IPS-15b (cell line): Measurements from ENCODE around the gene WIPI1.

Experiments
- H3K27me3 ChIP-seq: one replicate; pipeline ENCODE4 v1.6.1; 2013; ENCODE audit warnings: low read length; ENCODE audit not compliant: control insufficient read depth, insufficient read depth
- H3K36me3 ChIP-seq: one replicate; pipeline ENCODE4 v1.6.1; 2013; ENCODE audit warnings: low read length; ENCODE audit not compliant: control insufficient read depth, insufficient read depth
- H3K4me1 ChIP-seq: one replicate; pipeline ENCODE4 v1.6.1; 2013; ENCODE audit warnings: mild to moderate bottlenecking, low read length; ENCODE audit not compliant: control insufficient read depth, insufficient read depth
- H3K4me3 ChIP-seq: one replicate; pipeline ENCODE4 v1.5.1; 2013; ENCODE audit warnings: low read depth, low read length
- H3K9ac ChIP-seq: one replicate; pipeline ENCODE4 v1.6.1; 2013; ENCODE audit warnings: low read depth, mild to moderate bottlenecking, low read length
- H3K9me3 ChIP-seq: one replicate; pipeline ENCODE4 v1.6.1; 2013; ENCODE audit warnings: mild to moderate bottlenecking, low read length; ENCODE audit not compliant: control insufficient read depth, insufficient read depth

Gene WIPI1

GRCh38 chr17:68449021-68449739 lies 8.1 kb downstream of the WIPI1 start:
- Histone ChIP-seq H3K9ac (no peak overlapping the region), H3K4me1 (no peaks in the 10 kb centered on the region), H3K4me3 (no peak overlapping the region), H3K36me3 (peaks cover 11% of the 10 kb centered on the region), H3K9me3 (no peaks in the 10 kb centered on the region), H3K27me3 (no peaks in the 10 kb centered on the region)

DNA sequence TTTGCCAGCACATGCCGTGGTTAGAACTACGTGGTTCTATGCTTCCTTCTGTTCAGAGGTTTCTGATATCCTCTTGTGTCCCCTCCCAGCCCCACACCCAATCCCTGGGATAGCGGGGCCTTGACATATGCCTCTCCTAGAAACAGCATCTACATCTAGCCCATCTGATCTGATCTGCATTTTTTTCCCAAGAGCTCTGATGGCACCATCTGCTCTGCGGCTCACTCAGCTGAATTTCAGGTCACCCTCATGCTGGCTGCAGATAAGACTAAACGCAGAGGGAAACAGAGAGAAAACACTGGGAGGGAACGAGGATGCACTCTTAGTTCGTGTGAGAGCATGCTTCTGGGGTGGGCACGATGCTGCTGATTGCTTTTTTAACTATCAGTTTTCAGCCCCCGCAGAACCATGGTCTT lies 10.7 kb downstream of the WIPI1 start:
- Histone ChIP-seq H3K4me1 (no peaks in the 10 kb centered on the region), H3K9ac (no peak overlapping the region), H3K36me3 (peaks cover 11% of the 10 kb centered on the region), H3K9me3 (no peaks in the 10 kb centered on the region), H3K4me3 (no peak overlapping the region), H3K27me3 (no peaks in the 10 kb centered on the region)

DNA sequence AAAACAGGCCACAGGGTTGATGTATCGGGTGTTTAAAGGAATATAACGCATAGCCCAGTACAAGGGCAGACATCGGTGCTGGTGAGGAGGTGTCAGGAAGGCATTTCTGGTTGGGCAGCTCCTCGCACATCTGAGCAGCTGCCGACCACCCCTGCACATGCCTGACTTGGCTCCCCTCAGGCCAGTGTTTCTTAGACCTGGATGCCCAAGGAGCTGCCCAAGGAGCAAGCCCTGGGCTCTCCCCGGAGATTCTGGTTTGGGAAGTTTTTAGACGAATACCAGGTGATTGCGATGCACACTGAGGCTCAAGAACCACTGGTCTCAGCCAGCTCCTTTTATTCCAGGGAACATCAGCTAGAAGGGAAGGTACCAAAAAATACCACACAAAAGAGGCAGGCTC lies 11.6 kb downstream of the WIPI1 start:
- Histone ChIP-seq H3K4me3 (no peak overlapping the region), H3K36me3 (peaks cover 11% of the 10 kb centered on the region), H3K4me1 (no peaks in the 10 kb centered on the region), H3K9me3 (no peaks in the 10 kb centered on the region), H3K9ac (no peak overlapping the region), H3K27me3 (no peaks in the 10 kb centered on the region)

GRCh38 chr17:68443972-68444464 lies 13.3 kb downstream of the WIPI1 start:
- no peaks in the 10 kb centered on the region for H3K9me3 ChIP-seq
- no peak overlapping the region for H3K9ac ChIP-seq
- no peak overlapping the region for H3K4me3 ChIP-seq
- peaks cover under 1% of the 10 kb centered on the region for H3K36me3 ChIP-seq
- H3K27me3 ChIP-seq = no peaks in the 10 kb centered on the region
- H3K4me1 ChIP-seq = no peaks in the 10 kb centered on the region

GRCh38 chr17:68441070-68441770 lies 16.1 kb downstream of the WIPI1 start:
- Histone ChIP-seq H3K4me1 (no peaks in the 10 kb centered on the region), H3K27me3 (no peaks in the 10 kb centered on the region), H3K9me3 (no peaks in the 10 kb centered on the region), H3K9ac (no peak overlapping the region), H3K36me3 (no peaks in the 10 kb centered on the region), H3K4me3 (no peak overlapping the region)

DNA sequence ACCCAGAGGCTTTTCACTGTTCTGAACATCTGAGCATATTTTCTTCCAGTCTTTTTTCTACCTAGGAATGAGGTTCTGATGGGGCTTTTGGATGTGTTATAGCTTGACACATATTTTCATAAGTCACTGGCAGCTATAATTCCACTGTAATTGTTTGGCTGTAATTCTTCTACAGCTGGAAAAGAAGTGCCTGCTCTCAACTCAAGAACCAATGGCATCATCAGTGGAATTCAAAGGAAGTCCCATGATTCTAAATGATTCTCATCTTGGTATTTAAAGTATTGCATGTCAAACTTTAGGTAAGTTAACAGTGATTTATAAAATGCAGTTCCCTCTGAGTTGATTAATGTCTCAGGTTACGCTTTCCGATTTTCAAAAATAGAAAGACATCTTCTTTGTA lies 16.8 kb downstream of the WIPI1 start:
- Histone ChIP-seq H3K9ac (no peak overlapping the region), H3K4me3 (no peak overlapping the region), H3K4me1 (no peaks in the 10 kb centered on the region)

GRCh38 chr17:68439656-68440290 lies 17.5 kb downstream of the WIPI1 start:
- Histone ChIP-seq H3K9ac (no peak overlapping the region), H3K4me3 (no peak overlapping the region), H3K4me1 (no peaks in the 10 kb centered on the region), H3K27me3 (no peaks in the 10 kb centered on the region), H3K36me3 (peaks cover 6% of the 10 kb centered on the region), H3K9me3 (no peaks in the 10 kb centered on the region)

More for the DNA sequence above, 16.8 kb downstream of the WIPI1 start:
- H3K9me3 ChIP-seq = no peaks in the 10 kb centered on the region
- peaks cover 2% of the 10 kb centered on the region for H3K36me3 ChIP-seq
- H3K27me3 ChIP-seq = no peaks in the 10 kb centered on the region

DNA sequence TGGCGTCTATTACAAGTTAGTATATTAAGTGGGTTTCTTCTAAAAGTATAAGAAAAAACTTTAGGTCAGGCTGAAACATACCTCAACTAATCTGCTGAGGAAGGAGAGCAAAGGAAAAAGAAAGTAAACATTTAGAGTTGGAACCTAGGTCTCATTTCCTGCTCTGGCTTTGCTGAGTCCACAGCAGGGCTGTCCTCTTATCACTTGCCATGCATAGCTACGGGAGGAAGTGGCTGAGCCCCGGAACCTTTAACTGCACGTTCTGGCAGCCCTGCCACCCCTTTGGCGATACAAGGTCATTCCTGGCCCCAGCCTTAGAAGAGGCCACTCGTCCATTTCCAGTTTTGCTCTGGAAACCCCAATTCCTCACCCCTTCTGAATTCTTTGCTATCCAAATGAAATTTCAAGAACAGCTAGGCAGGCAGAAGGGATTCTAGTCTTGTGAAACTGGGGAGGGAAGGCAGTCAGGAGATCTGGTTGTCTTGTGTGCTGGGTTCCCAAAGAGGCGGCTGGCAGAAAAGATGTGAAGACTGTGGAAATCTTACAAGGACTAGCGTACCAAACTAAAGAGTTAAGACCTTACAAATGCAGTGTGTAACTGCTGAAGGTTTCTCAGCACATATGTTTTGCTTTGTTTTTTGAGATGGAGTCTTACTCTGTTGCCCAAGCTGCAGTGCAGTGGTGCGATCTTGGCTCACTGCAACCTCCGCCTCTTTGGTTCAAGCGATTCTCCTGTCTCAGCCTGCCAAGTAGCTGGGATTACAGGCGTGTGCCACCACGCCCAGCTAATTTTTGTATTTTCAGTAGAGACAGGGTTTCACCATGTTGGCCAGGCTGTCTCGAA lies 19.1 kb downstream of the WIPI1 start:
- Histone ChIP-seq H3K9ac (no peak overlapping the region), H3K36me3 (peaks cover 8% of the 10 kb centered on the region), H3K27me3 (no peaks in the 10 kb centered on the region), H3K4me1 (no peaks in the 10 kb centered on the region), H3K4me3 (no peak overlapping the region), H3K9me3 (no peaks in the 10 kb centered on the region)

DNA sequence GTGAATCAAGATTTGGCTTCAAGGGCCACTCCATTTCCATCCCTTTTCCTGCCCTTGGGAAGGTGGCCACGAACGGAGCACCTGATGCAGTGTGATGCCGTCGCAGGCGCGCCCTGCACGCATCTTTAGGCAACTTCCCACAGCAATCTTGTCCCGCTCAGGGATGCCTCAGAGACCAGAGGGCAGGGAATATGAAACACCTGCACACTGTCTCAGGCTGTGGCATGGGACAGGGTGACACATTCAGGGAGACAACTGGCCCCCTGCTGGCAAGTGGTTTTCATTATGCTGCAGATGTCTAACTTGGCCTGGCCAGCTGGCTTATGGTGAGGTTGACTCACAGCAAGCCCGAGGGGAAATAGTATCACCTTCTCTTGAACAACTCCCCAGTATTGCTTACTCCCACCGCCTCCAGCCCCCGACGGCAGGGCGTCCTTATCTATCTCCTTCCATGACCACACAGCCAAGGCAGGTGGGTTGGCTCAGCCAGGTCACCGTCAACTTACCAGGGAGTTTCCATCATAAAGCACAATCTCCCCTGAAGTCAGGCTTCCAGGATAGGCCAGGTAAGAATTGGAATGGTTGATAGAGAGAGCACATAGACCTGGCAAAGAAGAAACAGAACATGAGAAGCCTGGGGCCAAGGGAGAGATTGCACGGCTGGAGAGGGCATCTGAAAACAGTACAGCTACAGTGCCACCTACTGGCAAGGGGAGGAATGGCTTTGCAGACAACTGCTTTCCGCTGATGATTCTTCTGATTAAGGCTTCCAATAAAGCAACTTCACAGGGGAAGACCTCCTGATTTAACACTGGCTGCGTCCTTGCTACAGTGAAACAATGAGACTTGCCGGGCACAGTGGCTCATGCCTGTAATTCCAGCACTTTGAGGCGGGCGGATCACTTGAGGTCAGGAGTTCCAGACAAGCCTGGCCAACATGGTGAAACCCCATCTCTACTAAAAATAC lies 21.1 kb downstream of the WIPI1 start:
- Histone ChIP-seq H3K4me3 (no peak overlapping the region), H3K36me3 (peaks cover 9% of the 10 kb centered on the region), H3K4me1 (no peaks in the 10 kb centered on the region), H3K9me3 (no peaks in the 10 kb centered on the region), H3K27me3 (no peaks in the 10 kb centered on the region), H3K9ac (no peak overlapping the region)

DNA sequence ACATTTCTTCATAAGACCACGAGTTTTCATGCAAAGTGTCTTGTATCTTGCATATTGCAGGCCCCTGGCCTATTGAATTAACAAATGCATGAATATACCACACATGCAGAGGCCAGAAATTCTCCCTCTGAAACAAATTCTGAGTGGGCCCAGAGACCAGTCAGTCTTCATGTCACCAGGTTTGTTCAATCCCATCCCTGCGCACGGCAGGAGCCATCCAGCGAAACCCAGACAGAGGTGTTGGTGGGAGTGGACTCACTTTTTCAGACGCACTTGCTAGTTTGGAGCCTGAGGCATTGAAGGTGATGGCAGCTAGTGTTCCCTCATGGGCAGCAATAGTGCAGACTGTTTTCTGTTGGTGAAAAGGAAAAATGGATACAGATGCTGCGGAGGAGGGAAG lies 21.9 kb downstream of the WIPI1 start:
- H3K4me3 ChIP-seq = no peak overlapping the region
- H3K9ac ChIP-seq = no peak overlapping the region
- no peaks in the 10 kb centered on the region for H3K4me1 ChIP-seq
- no peaks in the 10 kb centered on the region for H3K27me3 ChIP-seq
- H3K36me3 ChIP-seq = peaks cover 9% of the 10 kb centered on the region
- H3K9me3 ChIP-seq = no peaks in the 10 kb centered on the region
